Fibroblast of skin of abdomen (primary cell): ENCODE data around the gene KRT1. TPM values are rescaled to one million over a fixed set of nuclear protein-coding genes. Genes with fewer than 3 reads are reported as not detected.
"Not testable (repeated sequence)": the region's sequence is repeated elsewhere in the genome, so short reads cannot be mapped to it uniquely, and the experiment has no call there.

Experiments used
- DNase-seq: peaks from one replicate; pipeline ENCODE4 v3.0.0-alpha.2; 2013
- polyA plus RNA-seq, 2 experiments: library from polyadenylated mRNA; unstranded; fragments of 120-200 nt; gene quantifications; one replicate each; pipeline ENCODE4 v1.2.1, GENCODE V29; 2013; ENCODE audit not compliant: insufficient read length in 2 of 2

KRT1 gene
- 0.05 TPM for polyA plus RNA-seq (2013, experiment 1 of 2; ENCODE audit: insufficient read length)
- not detected for polyA plus RNA-seq (2013, experiment 2 of 2; ENCODE audit: insufficient read length)

GRCh38 chr12:52680363-52680762 lies at the start of gene KRT1:
Gene KRT1, minus strand, starts transcription at chr12:52680407. Its CDS starts 59 bp downstream, at chr12:52680348.
- DNase-seq, result no peak

- DNase-seq, result no peak
Observed at GRCh38 chr12:52729147-52729546, 48.9 kb upstream of the KRT1 start.

- no peak for DNase-seq
Observed at GRCh38 chr12:52728374-52728773, 48.2 kb upstream of the KRT1 start.

GRCh38 chr12:52727037-52727436 lies 46.8 kb upstream of the KRT1 start:
- no peak for DNase-seq

- DNase-seq, result no peak
Observed at GRCh38 chr12:52726451-52726850, 46.2 kb upstream of the KRT1 start.

DNA sequence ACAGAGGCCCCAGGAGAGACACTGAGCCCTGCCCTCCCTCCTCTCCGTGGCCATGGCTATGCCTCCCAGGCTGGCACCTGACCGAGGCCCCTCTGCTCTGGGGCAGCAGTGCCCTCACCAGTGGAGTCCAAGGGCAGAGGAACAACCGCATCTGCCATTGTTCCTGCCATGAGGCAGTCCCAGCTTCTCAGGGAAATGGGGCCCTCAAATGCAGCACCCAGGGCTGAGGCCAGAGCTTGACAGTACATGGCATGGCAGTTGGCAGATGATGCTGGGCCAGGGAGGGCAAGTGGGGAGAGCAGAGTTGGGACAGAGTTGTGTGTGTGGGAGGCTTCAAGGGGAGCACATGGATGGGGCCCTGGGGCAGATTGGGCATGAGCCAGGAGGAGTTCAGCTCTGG lies 44.2 kb upstream of the KRT1 start:
- no peak for DNase-seq

DNA sequence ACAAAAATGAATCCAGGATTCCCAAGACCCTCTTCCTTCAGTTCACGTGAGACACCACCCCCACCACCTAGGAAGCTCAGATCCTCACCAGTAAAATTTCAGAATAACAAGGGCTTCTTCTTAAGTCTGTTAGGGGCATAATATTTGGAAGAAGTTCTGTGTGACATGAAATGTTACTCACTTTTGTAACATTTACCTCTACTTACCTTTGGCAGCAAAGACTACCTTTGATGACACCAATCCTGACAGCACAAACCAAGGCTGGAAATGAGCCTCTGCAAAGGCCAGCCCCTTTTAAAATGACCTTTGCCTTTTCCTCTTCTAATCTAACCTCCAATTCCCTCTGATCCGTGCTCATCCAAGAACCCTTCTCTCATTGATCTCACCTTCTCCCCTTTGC lies 42.5 kb upstream of the KRT1 start:
- no peak for DNase-seq

- DNase-seq, result no peak
Observed at GRCh38 chr12:52721838-52722470, 41.7 kb upstream of the KRT1 start.

GRCh38 chr12:52720365-52720886 lies 40.2 kb upstream of the KRT1 start:
- DNase-seq, result no peak

DNA sequence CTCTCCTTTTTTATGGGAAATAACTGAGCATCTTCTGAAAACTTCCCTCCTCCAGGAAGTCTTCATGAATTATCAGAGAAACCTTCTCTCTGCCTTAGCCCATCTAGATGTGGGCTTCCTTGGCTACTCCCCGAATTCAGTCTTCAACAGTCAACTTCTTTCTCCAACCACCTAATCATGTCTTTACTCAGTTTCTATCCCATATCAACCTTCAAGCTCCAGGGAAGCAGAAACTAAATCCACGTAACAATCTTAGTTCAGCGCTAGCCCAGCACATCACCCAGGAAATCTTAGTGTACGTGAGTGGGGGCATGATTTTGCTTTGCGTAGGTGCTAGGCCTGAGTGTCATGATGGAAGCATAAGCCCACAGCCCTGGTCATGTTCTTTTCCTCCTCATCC lies 35.9 kb upstream of the KRT1 start:
- DNase-seq, result no peak

DNA sequence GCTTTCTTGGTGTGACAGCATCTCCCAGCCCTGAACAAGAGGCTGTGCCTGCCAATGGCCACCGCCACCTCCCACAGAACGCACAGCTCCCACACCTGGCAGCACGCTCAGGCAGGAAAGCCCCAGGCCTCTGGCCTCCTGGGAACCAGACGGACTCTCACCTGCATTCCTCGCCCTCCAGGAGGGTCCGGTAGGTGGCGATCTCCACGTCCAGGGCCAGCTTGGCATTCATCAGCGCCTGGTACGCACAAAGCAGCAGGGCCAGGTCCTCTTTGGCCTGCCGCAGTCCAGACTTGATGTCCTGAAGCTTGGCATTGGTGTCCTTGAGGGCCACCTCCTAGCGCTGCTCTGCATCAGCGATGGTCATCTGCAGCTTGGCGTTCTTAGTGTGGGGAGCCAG lies 35.2 kb upstream of the KRT1 start:
- no peak for DNase-seq

DNA sequence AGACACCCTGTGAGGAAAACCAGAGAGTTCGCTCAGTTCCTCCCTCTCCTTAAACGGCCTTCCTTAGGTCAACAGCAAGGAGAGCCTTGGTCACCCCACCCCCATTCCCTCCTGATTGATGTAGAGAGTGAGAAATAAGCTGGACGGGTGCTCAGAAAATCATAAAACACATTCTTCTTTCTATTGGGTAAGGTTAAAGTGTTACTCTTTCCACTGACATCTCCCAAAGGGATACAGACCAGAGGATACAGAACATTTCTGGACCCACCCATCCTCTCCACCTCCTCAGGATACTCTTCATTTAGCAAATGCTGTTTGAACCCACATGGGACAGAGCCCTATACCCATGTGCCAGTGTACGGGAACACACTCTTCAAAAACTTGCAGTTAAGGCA lies 34.7 kb upstream of the KRT1 start:
- no peak for DNase-seq

GRCh38 chr12:52713960-52714886 lies 34.0 kb upstream of the KRT1 start:
- DNase-seq, result no peak

GRCh38 chr12:52712122-52712521 lies 31.9 kb upstream of the KRT1 start:
- DNase-seq, result not testable (repeated sequence)

GRCh38 chr12:52710730-52711129 lies 30.5 kb upstream of the KRT1 start:
- DNase-seq, result no peak

DNA sequence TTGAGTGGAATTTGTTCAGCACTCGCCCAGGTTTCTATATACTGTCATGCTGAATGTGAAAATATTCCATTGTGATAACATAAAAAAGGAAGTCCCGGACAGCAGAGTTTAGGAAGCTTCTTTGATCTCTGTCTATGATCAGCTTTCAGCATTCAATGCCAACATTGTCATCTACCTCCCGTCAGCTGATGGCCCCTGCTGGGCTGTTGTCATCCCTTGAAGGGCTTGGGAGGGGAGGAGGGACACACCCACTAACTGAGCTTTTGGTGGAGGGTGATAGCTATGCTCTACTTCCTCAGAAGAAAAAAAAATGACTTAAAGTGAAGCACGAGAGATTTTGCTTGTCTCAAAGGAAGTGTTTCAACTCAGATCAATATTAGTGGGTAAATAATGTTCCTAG lies 27.8 kb upstream of the KRT1 start:
- DNase-seq, result no peak

- DNase-seq, result no peak
Observed at GRCh38 chr12:52704464-52704863, 24.3 kb upstream of the KRT1 start.

- no peak for DNase-seq
Observed at GRCh38 chr12:52703878-52704277, 23.7 kb upstream of the KRT1 start.

GRCh38 chr12:52703424-52703823 lies 23.2 kb upstream of the KRT1 start, which contains the start of gene KRT77:
Gene KRT77, minus strand, starts transcription at chr12:52703524. Its CDS starts 90 bp downstream, at chr12:52703434.
- DNase-seq, result no peak

GRCh38 chr12:52702338-52702737 lies 22.1 kb upstream of the KRT1 start:
- no peak for DNase-seq

DNA sequence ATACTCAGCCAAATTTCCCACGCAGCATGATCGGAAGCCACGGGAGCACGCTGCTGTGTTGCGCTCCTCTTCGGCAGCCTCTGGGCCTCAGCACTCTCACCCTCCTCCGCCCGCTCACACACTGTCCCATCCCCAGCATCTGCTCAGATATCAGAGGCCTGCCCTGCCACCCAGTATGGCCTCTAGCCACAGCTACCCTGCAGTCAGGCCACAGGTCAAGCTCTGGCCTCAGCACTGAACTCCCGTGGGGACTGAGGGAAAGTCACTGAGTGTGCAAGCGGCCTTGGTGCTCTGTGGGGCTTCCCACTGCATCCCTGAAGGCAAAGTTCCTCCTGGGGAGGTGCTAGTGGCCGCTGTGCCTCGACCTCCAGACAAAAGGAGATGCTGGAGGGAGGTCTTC lies 21.1 kb upstream of the KRT1 start:
- DNase-seq, result no peak

- DNase-seq, result no peak
Observed at GRCh38 chr12:52699960-52700359, 19.8 kb upstream of the KRT1 start.

- DNase-seq, result no peak
Observed at GRCh38 chr12:52699373-52699772, 19.2 kb upstream of the KRT1 start.
